Measurements from ENCODE around the gene TRPM3. TPM values are rescaled to one million over a fixed set of nuclear protein-coding genes. Genes with fewer than 3 reads are reported as not detected.

The TRPM3 gene
- total RNA-seq, 1 experiment from 2014 or later, result not detected

DNA sequence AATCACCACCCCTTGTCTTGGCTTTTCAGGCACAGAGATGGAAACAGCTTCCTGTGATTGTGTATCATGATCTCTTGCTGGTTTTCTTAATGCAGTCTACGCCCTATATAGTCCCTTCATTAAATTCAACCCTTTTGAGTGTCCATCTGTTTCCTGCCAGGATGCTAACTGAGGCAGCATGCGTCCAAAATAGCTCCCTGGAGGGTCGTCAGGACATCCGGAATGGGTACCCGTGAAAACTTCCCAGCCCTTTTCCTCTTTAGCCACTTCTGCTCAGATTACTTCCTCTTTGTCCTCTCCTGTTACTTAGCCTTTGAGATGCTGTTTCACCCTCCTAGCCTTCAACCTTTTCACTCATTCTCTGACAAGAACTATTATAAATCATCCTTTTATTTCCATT lies 627.2 kb downstream of the TRPM3 start:
- intact Hi-C loops (cut with micrococcal nuclease; ENCODE audit: unreplicated experiment), result no loop called here
- ChIA-PET CTCF (no interaction called here), POLR2A (no interaction called here)
- TF ChIP-seq POLR2AphosphoS5 (IDR thresholded peaks at IDR 0.05; ENCODE audit: low read depth, low read length), result no peak
- no peak for TF ChIP-seq SIN3A (IDR thresholded peaks at IDR 0.05; ENCODE audit: borderline replicate concordance, insufficient read depth, low read depth, low read length)
- TF ChIP-seq, protein P1, sequence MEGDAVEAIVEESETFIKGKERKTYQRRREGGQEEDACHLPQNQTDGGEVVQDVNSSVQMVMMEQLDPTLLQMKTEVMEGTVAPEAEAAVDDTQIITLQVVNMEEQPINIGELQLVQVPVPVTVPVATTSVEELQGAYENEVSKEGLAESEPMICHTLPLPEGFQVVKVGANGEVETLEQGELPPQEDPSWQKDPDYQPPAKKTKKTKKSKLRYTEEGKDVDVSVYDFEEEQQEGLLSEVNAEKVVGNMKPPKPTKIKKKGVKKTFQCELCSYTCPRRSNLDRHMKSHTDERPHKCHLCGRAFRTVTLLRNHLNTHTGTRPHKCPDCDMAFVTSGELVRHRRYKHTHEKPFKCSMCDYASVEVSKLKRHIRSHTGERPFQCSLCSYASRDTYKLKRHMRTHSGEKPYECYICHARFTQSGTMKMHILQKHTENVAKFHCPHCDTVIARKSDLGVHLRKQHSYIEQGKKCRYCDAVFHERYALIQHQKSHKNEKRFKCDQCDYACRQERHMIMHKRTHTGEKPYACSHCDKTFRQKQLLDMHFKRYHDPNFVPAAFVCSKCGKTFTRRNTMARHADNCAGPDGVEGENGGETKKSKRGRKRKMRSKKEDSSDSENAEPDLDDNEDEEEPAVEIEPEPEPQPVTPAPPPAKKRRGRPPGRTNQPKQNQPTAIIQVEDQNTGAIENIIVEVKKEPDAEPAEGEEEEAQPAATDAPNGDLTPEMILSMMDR (IDR thresholded peaks at IDR 0.05), result no peak
- TF ChIP-seq, protein P2, sequence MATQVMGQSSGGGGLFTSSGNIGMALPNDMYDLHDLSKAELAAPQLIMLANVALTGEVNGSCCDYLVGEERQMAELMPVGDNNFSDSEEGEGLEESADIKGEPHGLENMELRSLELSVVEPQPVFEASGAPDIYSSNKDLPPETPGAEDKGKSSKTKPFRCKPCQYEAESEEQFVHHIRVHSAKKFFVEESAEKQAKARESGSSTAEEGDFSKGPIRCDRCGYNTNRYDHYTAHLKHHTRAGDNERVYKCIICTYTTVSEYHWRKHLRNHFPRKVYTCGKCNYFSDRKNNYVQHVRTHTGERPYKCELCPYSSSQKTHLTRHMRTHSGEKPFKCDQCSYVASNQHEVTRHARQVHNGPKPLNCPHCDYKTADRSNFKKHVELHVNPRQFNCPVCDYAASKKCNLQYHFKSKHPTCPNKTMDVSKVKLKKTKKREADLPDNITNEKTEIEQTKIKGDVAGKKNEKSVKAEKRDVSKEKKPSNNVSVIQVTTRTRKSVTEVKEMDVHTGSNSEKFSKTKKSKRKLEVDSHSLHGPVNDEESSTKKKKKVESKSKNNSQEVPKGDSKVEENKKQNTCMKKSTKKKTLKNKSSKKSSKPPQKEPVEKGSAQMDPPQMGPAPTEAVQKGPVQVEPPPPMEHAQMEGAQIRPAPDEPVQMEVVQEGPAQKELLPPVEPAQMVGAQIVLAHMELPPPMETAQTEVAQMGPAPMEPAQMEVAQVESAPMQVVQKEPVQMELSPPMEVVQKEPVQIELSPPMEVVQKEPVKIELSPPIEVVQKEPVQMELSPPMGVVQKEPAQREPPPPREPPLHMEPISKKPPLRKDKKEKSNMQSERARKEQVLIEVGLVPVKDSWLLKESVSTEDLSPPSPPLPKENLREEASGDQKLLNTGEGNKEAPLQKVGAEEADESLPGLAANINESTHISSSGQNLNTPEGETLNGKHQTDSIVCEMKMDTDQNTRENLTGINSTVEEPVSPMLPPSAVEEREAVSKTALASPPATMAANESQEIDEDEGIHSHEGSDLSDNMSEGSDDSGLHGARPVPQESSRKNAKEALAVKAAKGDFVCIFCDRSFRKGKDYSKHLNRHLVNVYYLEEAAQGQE (IDR thresholded peaks at IDR 0.05; ENCODE audit: insufficient read depth in 1 of 2, low read depth in 2 of 2, low read length in 1 of 2), result no peak
- TF ChIP-seq TCF7L2 (IDR thresholded peaks at IDR 0.05; ENCODE audit: low read depth, low read length), result no peak
- H3K27me3 ChIP-seq (ENCODE audit: control insufficient read depth, insufficient read depth, low read length), result no peaks in the 10 kb centered on the region
- no peaks in the 10 kb centered on the region for H3K36me3 ChIP-seq (ENCODE audit: control insufficient read depth, insufficient read depth, low read length)
- H3K4me1 ChIP-seq (ENCODE audit: control insufficient read depth, insufficient read depth, low read length), result no peaks in the 10 kb centered on the region
- BruUV-seq (replicated peaks), result no TSS peak
- ATAC-seq, result no peak
- no peak overlapping the region for H3K27ac ChIP-seq (ENCODE audit: low read length)
- no peaks in the 10 kb centered on the region for H3K9me3 ChIP-seq (ENCODE audit: control insufficient read depth, insufficient read depth, low read depth, low read length)
- no peak for DNase-seq (ENCODE audit: low read depth, low spot score)
- H3K4me3 ChIP-seq (ENCODE audit: low read depth in 2 of 2, low read length in 2 of 2), result no peak overlapping the region
- in situ Hi-C loops (cut with HindIII; ENCODE audit: low pct_unique_long_range_greater_than_20kb, low sequenced_read_pairs), result no loop called here

DNA sequence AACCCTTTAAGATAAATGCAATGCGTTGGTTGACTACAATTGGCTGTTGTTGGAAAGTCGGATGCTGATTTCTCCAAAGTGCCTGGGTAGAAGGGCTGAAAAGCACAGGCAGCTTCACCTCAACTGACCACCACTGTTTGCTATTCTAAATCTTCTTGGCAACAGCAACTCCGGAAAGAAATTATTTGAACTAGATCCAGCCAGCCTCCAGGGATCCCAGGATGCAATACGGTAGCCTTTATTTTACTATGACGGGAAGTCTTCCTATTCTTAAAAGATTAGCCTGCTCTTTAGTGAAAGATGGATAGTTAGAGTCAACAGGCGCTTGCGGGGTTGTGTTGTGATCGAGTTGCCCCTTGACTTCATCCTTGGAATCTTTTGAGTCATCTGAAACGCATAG lies 628.4 kb downstream of the TRPM3 start:
- intact Hi-C loops (cut with micrococcal nuclease; ENCODE audit: unreplicated experiment), result no loop called here

More for the DNA sequence above, 628.4 kb downstream of the TRPM3 start:
- no TSS peak for BruUV-seq (replicated peaks)
- ChIA-PET POLR2A (no interaction called here), CTCF (no interaction called here)
- no peak overlapping the region for H3K4me3 ChIP-seq (ENCODE audit: low read depth in 2 of 2, low read length in 2 of 2)
- TF ChIP-seq SIN3A (IDR thresholded peaks at IDR 0.05; ENCODE audit: borderline replicate concordance, insufficient read depth, low read depth, low read length) (no peak), TCF7L2 (IDR thresholded peaks at IDR 0.05; ENCODE audit: low read depth, low read length) (no peak), POLR2AphosphoS5 (IDR thresholded peaks at IDR 0.05; ENCODE audit: low read depth, low read length) (no peak)
- TF ChIP-seq, protein P2 (IDR thresholded peaks at IDR 0.05; ENCODE audit: insufficient read depth in 1 of 2, low read depth in 2 of 2, low read length in 1 of 2), result no peak
- TF ChIP-seq, protein P1 (IDR thresholded peaks at IDR 0.05), result no peak
- H3K9me3 ChIP-seq (ENCODE audit: control insufficient read depth, insufficient read depth, low read depth, low read length), result no peaks in the 10 kb centered on the region
- no peak overlapping the region for H3K27ac ChIP-seq (ENCODE audit: low read length)
- H3K36me3 ChIP-seq (ENCODE audit: control insufficient read depth, insufficient read depth, low read length), result no peaks in the 10 kb centered on the region
- in situ Hi-C loops (cut with HindIII; ENCODE audit: low pct_unique_long_range_greater_than_20kb, low sequenced_read_pairs), result no loop called here
- H3K27me3 ChIP-seq (ENCODE audit: control insufficient read depth, insufficient read depth, low read length), result no peaks in the 10 kb centered on the region
- no peak for DNase-seq (ENCODE audit: low read depth, low spot score)
- no peak for ATAC-seq
- no peaks in the 10 kb centered on the region for H3K4me1 ChIP-seq (ENCODE audit: control insufficient read depth, insufficient read depth, low read length)

Data from Panc1 (cell line).